ENCODE measurements around the gene BTRC. TPM values are rescaled to one million over a fixed set of nuclear protein-coding genes. Genes with fewer than 3 reads are reported as not detected.

The BTRC gene
- polyA plus RNA-seq, 12 donors, result 18.7 to 39.8 (median 29.1) TPM; not detected in 1

GRCh38 chr10:101529207-101529606, 175.2 kb downstream of the BTRC start:
- no peak for DNase-seq

- no peak for DNase-seq
These were observed 176.0 kb downstream of the BTRC start for GRCh38 chr10:101529725-101530553.

GRCh38 chr10:101535949-101536348, 182.0 kb downstream of the BTRC start:
- no peak for DNase-seq

- no peak for DNase-seq
These were observed 182.8 kb downstream of the BTRC start for GRCh38 chr10:101536800-101537199.

GRCh38 chr10:101538446-101538845, 184.5 kb downstream of the BTRC start:
- DNase-seq, result no peak

GRCh38 chr10:101545898-101546297, 191.9 kb downstream of the BTRC start:
- no peak for DNase-seq

DNA sequence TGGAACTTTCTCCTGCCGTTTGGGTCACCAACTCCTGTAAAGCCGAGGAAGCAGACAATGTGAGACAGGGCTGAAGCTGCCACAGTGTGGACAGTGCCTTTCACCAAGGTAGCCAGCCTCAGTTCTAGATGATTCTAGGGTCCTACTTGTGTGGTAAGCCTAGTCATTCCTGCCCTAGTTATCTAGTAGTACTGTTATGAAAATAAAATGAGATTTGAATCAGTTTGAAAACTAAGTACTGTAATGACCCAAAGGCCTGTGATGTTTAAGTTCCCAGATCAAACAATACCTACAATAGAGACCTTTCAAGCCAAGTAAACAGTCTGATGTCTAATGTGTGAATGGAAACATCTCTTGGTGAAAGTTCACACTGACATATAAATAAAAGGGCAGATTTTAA, 197.0 kb downstream of the BTRC start:
- DNase-seq, result no peak

GRCh38 chr10:101552442-101552841, 198.5 kb downstream of the BTRC start:
- no peak for DNase-seq

GRCh38 chr10:101557541-101557940, 203.6 kb downstream of the BTRC start:
- no peak for DNase-seq

DNA sequence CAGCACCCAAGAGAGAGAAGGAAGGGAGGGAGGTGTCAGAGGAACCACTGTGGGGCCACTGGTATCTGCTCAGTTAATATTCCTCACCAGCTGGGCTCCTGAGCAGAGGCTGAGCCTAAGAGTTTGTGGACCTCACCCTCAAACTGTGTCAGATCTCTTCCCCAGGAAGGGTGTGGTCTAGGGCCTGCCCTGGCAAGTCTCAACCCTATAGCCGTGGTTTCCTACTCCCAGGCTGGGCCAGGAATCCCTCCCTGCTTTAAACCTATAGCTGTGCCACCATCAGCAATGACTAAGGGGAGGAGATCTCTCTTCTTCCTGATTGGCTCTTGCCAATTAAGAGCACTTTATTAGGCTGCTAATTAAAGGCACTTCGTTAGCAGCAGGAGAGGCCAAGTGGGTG, 204.2 kb downstream of the BTRC start:
- no peak for DNase-seq

- DNase-seq, result no peak
These were observed 205.0 kb downstream of the BTRC start for GRCh38 chr10:101558671-101559595.

GRCh38 chr10:101559596-101560297, 205.8 kb downstream of the BTRC start:
- no peak for DNase-seq

DNA sequence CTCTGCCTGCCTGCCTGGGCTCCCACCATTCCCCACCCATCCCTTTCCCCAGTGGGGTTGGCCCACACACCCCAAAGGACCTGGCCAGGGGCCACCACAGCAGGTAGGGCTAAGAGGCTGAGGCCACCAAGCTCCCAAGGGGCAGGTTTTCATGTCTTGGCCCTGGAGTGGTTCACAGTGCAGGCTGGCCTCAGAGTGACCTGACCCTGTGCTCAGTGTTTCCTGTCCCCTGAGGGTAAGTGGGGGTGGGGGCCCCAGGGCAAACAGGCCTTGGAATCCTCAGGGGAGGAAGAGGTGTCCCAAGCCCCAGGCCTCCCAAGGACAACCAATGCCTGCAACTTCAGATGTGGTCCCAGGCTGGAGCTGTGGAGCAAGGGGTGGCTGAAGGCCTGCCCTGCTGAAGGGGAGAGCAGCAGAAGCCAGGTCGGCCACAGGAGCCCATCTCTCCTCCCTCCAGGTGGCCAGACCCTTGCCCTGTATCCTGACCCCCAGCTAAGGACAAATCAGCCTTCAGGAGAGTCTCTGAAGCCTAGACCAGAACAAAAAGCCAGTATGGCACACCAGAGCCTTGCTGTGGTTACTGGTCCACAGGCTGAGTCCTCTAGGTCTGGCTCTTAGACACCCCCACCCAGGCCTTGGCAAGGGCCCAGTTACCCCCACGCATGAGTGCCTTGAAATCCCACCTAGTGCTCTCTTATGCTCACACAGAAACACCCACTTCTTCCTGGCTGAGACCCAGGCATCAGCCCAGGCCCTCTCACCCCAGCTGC, 206.5 kb downstream of the BTRC start:
- no peak for DNase-seq

GRCh38 chr10:101561068-101561915, 207.3 kb downstream of the BTRC start:
- DNase-seq, result no peak

GRCh38 chr10:101562231-101562630, 208.3 kb downstream of the BTRC start:
- no peak for DNase-seq

DNA sequence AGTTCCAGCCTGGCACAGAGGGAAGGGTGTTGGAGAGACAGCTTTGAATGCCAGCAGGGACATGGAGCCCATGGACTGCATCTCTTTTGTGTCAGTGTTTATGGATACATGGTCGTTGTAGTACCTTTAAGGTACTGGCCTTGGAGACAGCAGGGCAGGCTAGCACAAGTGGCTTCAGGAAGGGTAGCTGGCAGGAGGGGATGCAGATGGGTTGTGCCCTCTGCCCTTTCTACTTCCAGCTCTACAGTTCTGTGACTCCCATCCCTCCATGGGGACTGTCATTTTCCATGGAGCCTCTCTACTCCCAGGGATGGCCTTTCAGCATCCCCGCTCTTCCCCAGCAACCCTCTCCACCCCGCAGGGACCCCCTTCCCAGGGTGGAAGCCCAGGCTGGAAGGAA, 209.0 kb downstream of the BTRC start:
- DNase-seq, result no peak

GRCh38 chr10:101563497-101564040, 209.6 kb downstream of the BTRC start:
- DNase-seq, result no peak

GRCh38 chr10:101564490-101564991, 210.6 kb downstream of the BTRC start:
- no peak for DNase-seq

DNA sequence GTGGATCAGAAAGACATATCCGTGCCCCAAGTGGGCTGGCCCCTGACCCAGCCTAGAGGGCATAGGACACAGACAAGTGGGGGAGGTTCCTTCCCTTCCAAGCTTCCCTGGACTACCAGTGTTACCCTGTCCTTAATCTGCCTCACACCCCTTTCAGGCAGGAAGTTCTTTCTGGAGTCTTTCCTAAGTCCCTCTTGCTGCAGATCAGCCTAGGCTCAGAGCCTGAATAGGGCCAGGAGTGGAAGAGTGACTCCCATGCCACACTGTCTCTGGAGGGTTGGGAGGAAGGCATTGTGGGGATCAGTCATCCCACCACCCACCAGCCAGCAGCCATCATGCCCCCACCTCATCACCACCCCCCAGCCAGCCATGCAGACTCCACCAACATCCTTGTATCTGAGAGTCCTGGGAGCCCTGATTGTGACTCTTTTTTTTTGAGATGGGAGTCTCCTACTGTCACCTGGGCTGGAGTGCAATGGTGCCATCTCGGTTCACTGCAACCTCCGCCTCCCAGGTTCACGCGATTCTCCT, 211.5 kb downstream of the BTRC start:
- no peak for DNase-seq

- DNase-seq, result no peak
These were observed 212.0 kb downstream of the BTRC start for GRCh38 chr10:101565936-101566332.

Data from muscle of arm (tissue), 12 donors.